K562 (cell line): Measurements from ENCODE around the gene RGS13.

Source experiments
- AFF4 ChIP-seq: sonication (generic); formaldehyde crosslinking; IDR thresholded peaks from 2 replicates; pipeline ENCODE4 v1.8.0; 2023; ENCODE audit warnings: mild to moderate bottlenecking, missing genetic modification reagents
- CREB1 ChIP-seq, 2 experiments: sonication (generic) in 1 of 2; formaldehyde crosslinking in 1 of 2; IDR thresholded peaks; 2 replicates each; pipeline versions ENCODE4 v1.6.1 to v1.8.0; 2012 to 2022; ENCODE audit warnings: inconsistent platforms in 1 of 2, mild to moderate bottlenecking in 1 of 2, missing genetic modification reagents in 1 of 2, moderate library complexity in 1 of 2
- CTCF ChIP-seq, 3 experiments: IDR thresholded peaks in 2 of 3; conservative IDR thresholded peaks in 1 of 3; 2 replicates each; pipeline ENCODE4 v1.5.1; 2011 to 2012; ENCODE audit warnings: low read length in 3 of 3, mild to moderate bottlenecking in 3 of 3, control low read depth in 2 of 3, improper control_type of control experiment in 1 of 3, inconsistent platforms in 1 of 3, low read depth in 1 of 3, mixed read lengths in 1 of 3, moderate library complexity in 1 of 3; ENCODE audit not compliant: insufficient read depth in 2 of 3
- JUNB ChIP-seq: fragments of 450-650 bp; formaldehyde crosslinking; conservative IDR thresholded peaks from 2 replicates; pipeline ENCODE4 v1.4.0; 2020; ENCODE audit warnings: mild to moderate bottlenecking
- PCBP2 ChIP-seq: fragments of 200-400 bp; formaldehyde crosslinking; IDR thresholded peaks from 2 replicates; pipeline ENCODE4 v1.6.1; 2018; ENCODE audit warnings: low read length, low read depth, mild to moderate bottlenecking, moderate library complexity; ENCODE audit not compliant: poor library complexity, severe bottlenecking
- POLR2A ChIP-seq: fragments of 450-650 bp; conservative IDR thresholded peaks from 2 replicates; pipeline ENCODE4 v1.6.1; 2016
- RFX5 ChIP-seq: IDR thresholded peaks from 2 replicates; pipeline ENCODE4 v1.6.1; 2011; ENCODE audit warnings: low read depth, mild to moderate bottlenecking, improper control_type of control experiment, low read length
- SP2 ChIP-seq: IDR thresholded peaks from 2 replicates; pipeline ENCODE4 v1.6.1; 2011; ENCODE audit warnings: mild to moderate bottlenecking, low read depth, low read length, moderate library complexity; ENCODE audit not compliant: poor library complexity, severe bottlenecking; ENCODE audit errors: extremely low read depth
- TCF3 ChIP-seq: sonication (generic); formaldehyde crosslinking; IDR thresholded peaks from 2 replicates; pipeline ENCODE4 v1.4.0; 2020; ENCODE audit warnings: mild to moderate bottlenecking, missing genetic modification reagents
- ZNF184 ChIP-seq: sonication (generic); formaldehyde crosslinking; IDR thresholded peaks from 2 replicates; pipeline ENCODE4 v1.5.0; 2020; ENCODE audit warnings: missing genetic modification reagents
- ZNF282 ChIP-seq: sonication (generic); formaldehyde crosslinking; IDR thresholded peaks from 2 replicates; pipeline ENCODE4 v1.8.1; 2023; ENCODE audit warnings: missing genetic modification reagents
- TF ChIP-seq, protein P1 (sequence below): fragments of 450-650 bp; IDR thresholded peaks from 2 replicates; pipeline ENCODE4 v1.6.1; 2016; ENCODE audit warnings: missing biosample characterization, missing genetic modification characterization
- TF ChIP-seq, protein P2 (sequence below): fragments of 250-450 bp; sonication (Bioruptor Pico); IDR thresholded peaks from 2 replicates; pipeline ENCODE4 v1.6.1; 2021; ENCODE audit warnings: mild to moderate bottlenecking

DNA sequence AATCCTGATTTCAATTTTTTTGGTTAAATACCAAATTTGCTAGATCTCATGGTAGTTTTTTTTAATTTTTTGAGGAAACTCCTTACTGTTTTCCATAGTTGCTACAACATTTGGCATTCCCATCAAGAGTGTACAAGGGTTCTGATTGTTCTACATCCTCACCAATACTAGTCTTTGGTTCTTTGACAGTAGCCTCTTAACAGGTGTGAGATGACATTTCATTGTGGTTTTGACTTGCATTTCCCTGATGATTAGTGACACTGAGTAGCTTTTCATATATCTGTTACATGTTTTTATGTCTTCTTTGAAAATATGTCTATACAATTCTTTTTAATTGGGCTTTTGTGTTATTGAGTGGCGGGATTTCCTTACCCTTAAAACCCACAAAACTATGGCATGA is 20.9 kb upstream of the RGS13 start:
- TF ChIP-seq JUNB: no peak
- no peak for TF ChIP-seq ZNF184 (CRISPR knock-in tag)
- TF ChIP-seq, protein P1, sequence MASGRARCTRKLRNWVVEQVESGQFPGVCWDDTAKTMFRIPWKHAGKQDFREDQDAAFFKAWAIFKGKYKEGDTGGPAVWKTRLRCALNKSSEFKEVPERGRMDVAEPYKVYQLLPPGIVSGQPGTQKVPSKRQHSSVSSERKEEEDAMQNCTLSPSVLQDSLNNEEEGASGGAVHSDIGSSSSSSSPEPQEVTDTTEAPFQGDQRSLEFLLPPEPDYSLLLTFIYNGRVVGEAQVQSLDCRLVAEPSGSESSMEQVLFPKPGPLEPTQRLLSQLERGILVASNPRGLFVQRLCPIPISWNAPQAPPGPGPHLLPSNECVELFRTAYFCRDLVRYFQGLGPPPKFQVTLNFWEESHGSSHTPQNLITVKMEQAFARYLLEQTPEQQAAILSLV (tag): no peak
- TF ChIP-seq RFX5: no peak
- no peak for TF ChIP-seq CTCF (IDR thresholded peaks at IDR 0.05 in 2 of 3, conservative IDR thresholded peaks at IDR 0.05 in 1 of 3; ENCODE audit: insufficient read depth in 2 of 3, low read depth in 1 of 3, low read length in 3 of 3)
- no peak for TF ChIP-seq POLR2A
- no peak for TF ChIP-seq ZNF282 (CRISPR knock-in tag)
- TF ChIP-seq, protein P2, sequence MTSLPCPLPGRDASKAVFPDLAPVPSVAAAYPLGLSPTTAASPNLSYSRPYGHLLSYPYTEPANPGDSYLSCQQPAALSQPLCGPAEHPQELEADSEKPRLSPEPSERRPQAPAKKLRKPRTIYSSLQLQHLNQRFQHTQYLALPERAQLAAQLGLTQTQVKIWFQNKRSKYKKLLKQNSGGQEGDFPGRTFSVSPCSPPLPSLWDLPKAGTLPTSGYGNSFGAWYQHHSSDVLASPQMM (CRISPR knock-in tag): no peak
- TF ChIP-seq PCBP2: no peak
- TF ChIP-seq AFF4 (CRISPR knock-in tag): no peak
- no peak for TF ChIP-seq TCF3
- TF ChIP-seq SP2: no peak
- TF ChIP-seq CREB1 (IDR thresholded peaks at IDR 0.05): no peak
- no peak for TF ChIP-seq CREB1 (CRISPR knock-in tag; IDR thresholded peaks at IDR 0.05)
